Stimulated activated CD4-positive, alpha-beta T cell treated with anti-CD3 and anti-CD28 coated beads, Interleukin-15, amount 100 ng/mL, for 48 hours (primary cell): ENCODE data around the gene CDK5RAP2.
"Not testable (repeated sequence)": the region's sequence is repeated elsewhere in the genome, so short reads cannot be mapped to it uniquely, and the experiment has no call there.

Experiments used
- DNase-seq, 2 donors: peaks; one replicate each; pipeline ENCODE4 v3.0.0-alpha.2; 2020; ENCODE audit warnings: low read depth in 2 of 2

Gene CDK5RAP2

DNA sequence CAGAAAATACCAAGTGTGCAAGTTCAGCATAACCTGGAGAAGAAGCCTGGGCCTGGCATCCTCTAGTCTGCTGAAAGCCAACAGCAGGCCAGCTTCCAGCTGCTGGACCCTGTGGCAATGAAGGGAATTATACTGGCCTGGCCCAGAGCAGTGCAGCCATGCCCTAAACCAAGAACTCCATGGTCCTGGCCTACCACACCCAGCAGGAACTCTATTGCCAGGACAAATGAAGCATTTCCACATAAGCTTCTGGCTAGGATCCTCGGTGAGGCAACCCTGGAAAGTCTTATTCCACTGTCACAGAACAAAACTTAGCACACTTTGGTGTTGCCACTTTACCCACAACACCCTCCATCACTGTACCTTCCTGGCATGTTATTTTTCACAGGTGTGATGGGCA lies 35.5 kb downstream of the CDK5RAP2 start:
- DNase-seq: no peak

DNA sequence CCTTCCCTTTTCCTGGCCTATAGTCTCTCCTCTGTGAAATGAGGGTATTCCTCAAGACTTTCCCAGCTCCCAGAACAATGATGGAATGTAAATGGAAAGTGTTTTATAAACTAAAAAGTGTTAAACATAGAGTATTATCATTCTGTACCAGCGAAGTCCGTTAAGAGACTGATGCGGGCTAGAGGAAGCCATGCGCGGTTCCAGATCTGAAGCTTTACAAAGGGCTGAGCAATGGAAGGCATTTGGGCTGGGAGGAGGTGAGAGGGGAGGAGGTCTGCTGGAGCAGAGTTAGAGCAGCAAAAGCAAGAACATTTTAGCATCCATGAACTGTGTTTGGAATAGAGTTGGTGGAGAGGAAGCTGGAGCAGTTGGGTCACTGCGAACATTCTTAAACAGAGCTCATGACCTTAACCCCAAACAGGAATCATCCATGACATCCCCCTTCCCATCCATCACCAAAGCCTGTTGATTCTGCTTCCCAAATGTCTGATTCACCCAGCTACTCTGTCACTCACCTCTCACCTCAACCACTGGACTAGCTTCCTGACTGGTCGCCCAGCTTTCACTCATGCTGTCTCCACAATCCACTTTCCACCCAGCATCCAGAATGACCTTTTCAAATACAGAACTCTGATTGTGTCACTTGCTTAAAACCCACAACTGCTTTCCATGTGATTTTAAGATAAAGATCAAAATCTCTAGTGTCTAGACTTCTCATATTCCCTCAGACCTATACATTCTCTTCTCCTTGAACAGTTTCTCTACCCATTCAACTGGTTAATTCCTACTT lies 37.1 kb downstream of the CDK5RAP2 start:
- DNase-seq: no peak

GRCh38 chr9:120541921-120542320 lies 38.0 kb downstream of the CDK5RAP2 start:
- DNase-seq: no peak

GRCh38 chr9:120539951-120540350 lies 40.0 kb downstream of the CDK5RAP2 start:
- DNase-seq: no peak

- no peak for DNase-seq
Observed at GRCh38 chr9:120538339-120538738, 41.6 kb downstream of the CDK5RAP2 start.

DNA sequence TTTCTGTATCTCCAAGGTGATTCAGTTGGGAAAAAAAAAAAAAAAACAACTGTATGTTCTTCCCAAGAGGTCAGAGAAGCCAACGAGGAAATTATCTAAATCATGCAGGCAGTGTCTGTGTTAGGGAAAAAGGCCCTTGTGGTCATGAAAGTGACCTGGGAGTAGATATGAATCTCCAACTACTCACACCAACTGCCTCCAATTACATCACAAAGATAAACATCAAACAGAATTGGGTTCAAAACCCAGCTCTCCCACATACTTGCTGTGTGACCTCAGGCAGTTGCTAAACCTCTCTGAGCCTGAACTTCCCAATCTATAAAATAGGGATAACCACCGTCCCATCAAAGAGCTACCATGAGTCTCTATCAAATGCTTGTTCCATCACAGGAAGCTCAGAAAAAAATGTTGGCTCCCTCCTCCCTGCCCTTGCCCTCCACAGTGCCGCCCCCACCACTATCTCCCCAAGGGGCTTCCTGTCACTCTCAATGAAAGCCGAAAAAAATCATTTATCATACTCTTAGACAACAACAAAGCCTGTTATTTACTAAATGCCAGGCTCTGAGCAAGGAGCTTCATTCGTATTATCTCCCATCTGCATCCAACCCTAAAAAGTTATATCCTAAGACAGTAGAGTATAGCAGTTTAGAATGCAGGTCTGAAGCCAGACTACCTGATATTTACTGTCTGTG lies 42.9 kb downstream of the CDK5RAP2 start:
- no peak for DNase-seq

DNA sequence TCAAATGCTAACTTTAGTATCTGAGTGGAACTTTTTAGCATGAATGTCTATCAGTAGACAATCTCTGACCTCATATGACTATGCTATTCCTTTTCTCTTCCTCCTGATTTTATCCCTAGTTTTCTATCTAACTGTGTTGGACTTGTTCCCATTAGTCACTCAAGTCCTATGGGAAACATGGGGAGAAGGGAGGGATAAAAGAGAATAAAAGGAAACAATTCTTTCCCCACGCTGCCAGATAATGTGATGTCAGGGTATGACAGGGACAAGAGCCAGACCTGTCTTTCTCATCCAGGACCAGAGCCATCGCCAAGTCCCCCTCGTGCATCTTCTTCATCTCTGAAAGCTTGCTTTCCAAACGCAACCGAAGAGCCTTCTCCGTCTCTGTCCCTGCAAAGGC lies 43.9 kb downstream of the CDK5RAP2 start:
- no peak for DNase-seq

- DNase-seq: no peak
Observed at GRCh38 chr9:120534266-120534665, 45.7 kb downstream of the CDK5RAP2 start.

- no peak for DNase-seq
Observed at GRCh38 chr9:120532891-120533290, 47.1 kb downstream of the CDK5RAP2 start.

GRCh38 chr9:120532475-120532874 lies 47.5 kb downstream of the CDK5RAP2 start:
- DNase-seq: no peak

DNA sequence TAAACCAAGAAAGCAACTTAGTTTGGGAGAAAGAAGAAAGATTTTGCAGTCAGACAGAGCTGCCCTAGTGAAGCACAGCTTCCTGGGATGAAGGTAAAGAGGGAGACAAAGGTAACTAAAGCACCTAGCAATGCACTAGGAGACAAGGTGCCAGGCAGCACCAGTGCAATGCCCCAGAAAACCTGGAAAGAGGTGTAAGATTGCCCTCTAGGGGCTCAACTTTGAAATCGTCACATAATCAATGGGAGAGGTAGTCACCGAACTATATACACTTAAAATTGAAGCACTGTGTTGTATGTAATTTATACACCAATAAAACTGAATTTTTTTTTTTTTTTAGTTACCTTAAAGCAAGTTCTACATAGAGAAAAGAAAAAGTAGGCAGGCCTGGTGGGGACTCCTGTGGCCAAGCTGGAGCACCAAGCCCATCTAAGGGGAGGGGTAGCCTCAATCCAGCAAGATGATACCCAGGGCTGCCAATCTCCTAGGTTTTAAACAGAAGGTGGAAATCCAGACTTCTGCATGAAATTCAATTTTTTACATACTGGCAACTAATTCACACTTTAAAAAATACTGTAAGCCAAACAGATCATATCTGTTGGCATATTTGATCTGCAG lies 48.2 kb downstream of the CDK5RAP2 start:
- DNase-seq: no peak

- DNase-seq: not testable (repeated sequence)
Observed at GRCh38 chr9:120530220-120530832, 49.6 kb downstream of the CDK5RAP2 start.

GRCh38 chr9:120528829-120529228 lies 51.1 kb downstream of the CDK5RAP2 start:
- no peak for DNase-seq

- DNase-seq: no peak
Observed at GRCh38 chr9:120528327-120528726, 51.6 kb downstream of the CDK5RAP2 start.

GRCh38 chr9:120526534-120526933 lies 53.4 kb downstream of the CDK5RAP2 start:
- DNase-seq: no peak

DNA sequence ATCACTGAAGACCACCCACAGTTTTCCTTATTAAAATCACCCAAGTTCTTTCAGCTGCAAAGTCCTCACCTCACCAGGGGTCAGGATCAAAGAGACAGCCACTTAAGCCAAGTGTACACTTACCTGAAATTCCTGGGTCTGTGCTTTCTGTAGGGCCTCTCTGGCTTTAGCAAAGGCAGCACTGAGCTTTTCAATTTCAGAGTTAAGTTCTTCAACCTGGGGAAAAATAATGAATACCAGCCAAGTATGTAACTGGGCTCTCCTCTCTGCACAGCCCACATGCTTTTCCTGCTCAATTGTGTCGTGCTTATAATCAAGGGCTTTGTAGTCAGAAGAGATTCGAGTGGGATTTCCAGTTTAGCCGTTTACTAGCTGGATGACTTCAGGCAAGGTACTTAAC lies 55.1 kb downstream of the CDK5RAP2 start:
- no peak for DNase-seq

DNA sequence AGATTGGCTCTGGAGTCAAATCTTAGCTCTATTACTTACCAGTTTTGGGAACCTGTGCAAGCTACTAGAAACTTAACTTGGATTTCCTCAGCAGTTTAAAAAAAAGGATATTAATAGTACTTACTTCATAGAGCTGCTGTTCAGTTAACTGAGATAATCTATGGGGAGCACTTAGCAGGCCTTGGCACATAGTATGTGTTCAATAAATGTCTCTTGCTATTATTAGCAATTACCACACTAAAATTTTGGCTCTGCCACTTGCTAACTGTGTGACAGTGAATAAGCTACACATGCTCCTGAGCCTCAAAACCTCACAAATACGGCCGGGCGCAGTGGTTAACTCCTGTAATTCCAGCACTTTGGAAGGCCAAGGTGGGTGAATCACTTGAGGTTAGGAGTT lies 55.9 kb downstream of the CDK5RAP2 start:
- DNase-seq: no peak

GRCh38 chr9:120522558-120522957 lies 57.4 kb downstream of the CDK5RAP2 start:
- no peak for DNase-seq

- no peak for DNase-seq
Observed at GRCh38 chr9:120522032-120522431, 57.9 kb downstream of the CDK5RAP2 start.

DNA sequence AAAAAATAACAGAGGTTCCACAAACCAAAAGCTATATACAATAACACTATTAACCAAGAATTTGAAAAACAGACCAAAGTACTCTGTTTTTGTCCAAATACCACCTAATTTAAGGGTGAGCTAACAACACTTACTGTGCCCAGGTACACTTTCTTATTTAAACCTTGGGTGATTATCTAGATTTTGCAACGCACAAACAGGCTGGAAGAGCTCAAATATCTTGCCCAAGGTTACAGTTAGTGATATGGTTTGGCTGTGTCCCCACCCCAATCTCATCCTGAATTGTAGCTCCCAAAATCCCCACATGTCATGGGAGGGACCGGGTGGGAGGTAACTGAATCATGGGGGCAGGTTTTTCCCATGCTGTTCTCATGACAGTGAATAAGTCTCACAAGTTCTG lies 58.9 kb downstream of the CDK5RAP2 start:
- DNase-seq: no peak

DNA sequence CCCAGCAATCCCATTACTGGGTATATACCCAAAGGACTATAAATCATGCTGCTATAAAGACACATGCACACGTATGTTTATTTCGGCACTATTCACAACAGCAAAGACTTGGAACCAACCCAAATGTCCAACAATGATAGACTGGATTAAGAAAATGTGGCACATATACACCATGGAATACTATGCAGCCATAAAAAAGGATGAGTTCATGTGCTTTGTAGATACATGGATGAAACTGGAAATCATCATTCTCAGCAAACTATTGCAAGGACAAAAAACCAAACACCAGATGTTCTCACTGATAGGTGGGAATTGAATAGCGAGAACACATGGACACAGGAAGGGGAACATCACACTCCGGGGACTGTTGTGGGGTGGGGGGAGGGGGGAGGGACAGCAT lies 64.0 kb downstream of the CDK5RAP2 start:
- not testable (repeated sequence) for DNase-seq

DNA sequence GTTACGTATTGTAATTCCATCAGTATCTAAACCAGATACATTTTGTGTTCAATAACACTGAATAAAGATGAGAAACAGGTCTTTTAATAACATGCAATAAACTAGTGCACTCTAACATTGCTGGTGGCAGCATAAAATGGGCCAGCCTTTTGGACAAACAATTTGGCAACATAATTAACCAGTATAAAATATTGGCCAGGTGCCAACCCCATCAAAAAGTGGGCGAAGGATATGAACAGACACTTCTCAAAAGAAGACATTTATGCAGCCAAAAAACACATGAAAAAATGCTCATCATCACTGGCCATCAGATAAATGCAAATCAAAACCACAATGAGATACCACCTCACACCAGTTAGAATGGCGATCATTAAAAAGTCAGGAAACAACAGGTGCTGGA lies 64.5 kb downstream of the CDK5RAP2 start:
- not testable (repeated sequence) for DNase-seq
